GM12878 (cell line): ENCODE measurements around the gene SUGP2. TPM values are rescaled to one million over a fixed set of nuclear protein-coding genes. Genes with fewer than 3 reads are reported as not detected.

Source experiments
- ATAC-seq: fragments of 200-7000 bp; cut with Tn5 transposase; 3 replicates; pipeline ENCODE4 v1.9.1; 2020; ENCODE audit warnings: mild to moderate bottlenecking, moderate library complexity
- BruUV-seq: library from RNA; stranded (reverse); fragments of 400-500 nt; replicated peaks from 2 replicates; lab custom pipeline; 2021; lab: Mats Ljungman, UMichigan
- CTCF ChIA-PET: fragments of 300-600 bp; sonication (Branson Sonifier 250); formaldehyde crosslinking; extraction: SDS; loops from one replicate; lab custom pipeline; 2021; ENCODE audit warnings: inconsistent platforms; lab: Yijun Ruan, JAX
- POLR2A ChIA-PET: fragments of 350-600 bp; formaldehyde crosslinking; extraction: SDS; loops from one replicate; lab custom pipeline; 2021; ENCODE audit warnings: inconsistent platforms; lab: Charles Lee
- RAD21 ChIA-PET: fragments of 300-600 bp; sonication (Branson Sonifier 250); formaldehyde crosslinking; loops from one replicate; lab custom pipeline; 2023; ENCODE audit warnings: antibody characterized with exemption; ENCODE audit not compliant: unreplicated experiment; lab: Charles Lee
- SMC1A ChIA-PET: fragments of 300-600 bp; sonication (Branson Sonifier 250); formaldehyde crosslinking; loops from one replicate; lab custom pipeline; 2023; ENCODE audit not compliant: unreplicated experiment, uncharacterized antibody; lab: Charles Lee
- DNase-seq: peaks from one replicate; pipeline ENCODE4 v3.0.0-alpha.2; 2011; ENCODE audit warnings: low read depth, low spot score
- FAIRE-seq: peaks from 3 replicates; lab custom pipeline; 2011; peaks lifted over from hg19 to GRCh38; lab: Jason Lieb, UNC
- H2AFZ ChIP-seq: 2 replicates; pipeline ENCODE4 v1.6.0; 2011; ENCODE audit warnings: low read depth, low read length, control low read depth; ENCODE audit not compliant: control insufficient read depth
- H3K27ac ChIP-seq: 2 replicates; pipeline ENCODE4 v1.5.1; 2011; ENCODE audit warnings: control low read depth; ENCODE audit not compliant: control insufficient read depth, insufficient read depth
- H3K27me3 ChIP-seq, 2 experiments: replicated peaks in 1 of 2; 2 replicates each; pipeline versions ENCODE4 v1.6.0 to v1.6.1; 2011; ENCODE audit warnings: low read length in 1 of 2; ENCODE audit not compliant: control insufficient read depth in 2 of 2, insufficient read depth in 2 of 2
- H3K36me3 ChIP-seq, 2 experiments: 2 replicates each; pipeline ENCODE4 v1.5.1; 2011; ENCODE audit warnings: low read length in 1 of 2; ENCODE audit not compliant: control insufficient read depth in 2 of 2, insufficient read depth in 2 of 2
- H3K4me1 ChIP-seq: 2 replicates; pipeline ENCODE4 v1.6.1; 2011; ENCODE audit warnings: mild to moderate bottlenecking, low read length, moderate library complexity, mixed read lengths; ENCODE audit not compliant: control insufficient read depth, insufficient read depth
- H3K4me2 ChIP-seq: 2 replicates; pipeline ENCODE4 v1.6.0; 2011; ENCODE audit warnings: control low read depth; ENCODE audit not compliant: control insufficient read depth, insufficient read depth
- H3K4me3 ChIP-seq: fragments of 200-600 bp; sonication (generic); 2 replicates; pipeline ENCODE4 v1.5.1; 2016
- H3K79me2 ChIP-seq: 2 replicates; pipeline ENCODE4 v1.6.0; 2011; ENCODE audit warnings: low read length; ENCODE audit not compliant: control insufficient read depth, insufficient read depth
- H3K9ac ChIP-seq: 2 replicates; pipeline ENCODE4 v1.8.0; 2011; ENCODE audit warnings: low read length, control low read depth, mixed read lengths; ENCODE audit not compliant: control insufficient read depth, insufficient read depth
- H3K9me3 ChIP-seq: replicated peaks from 3 replicates; pipeline ENCODE4 v1.5.1; 2011; ENCODE audit warnings: mild to moderate bottlenecking, low read length; ENCODE audit not compliant: control insufficient read depth, insufficient read depth
- H4K20me1 ChIP-seq: 2 replicates; pipeline ENCODE4 v1.6.0; 2011; ENCODE audit not compliant: control insufficient read depth, insufficient read depth
- BACH1 ChIP-seq: fragments of 450-650 bp; IDR thresholded peaks from 2 replicates; pipeline ENCODE4 v1.6.1; 2017; ENCODE audit warnings: mild to moderate bottlenecking, borderline replicate concordance
- BCL11A ChIP-seq: IDR thresholded peaks from 2 replicates; pipeline ENCODE4 v1.6.1; 2011; ENCODE audit warnings: low read depth, low read length
- DPF2 ChIP-seq: fragments of 450-650 bp; IDR thresholded peaks from 2 replicates; pipeline ENCODE4 v1.6.1; 2017; ENCODE audit warnings: mild to moderate bottlenecking
- EED ChIP-seq: sonication (generic); IDR thresholded peaks from 2 replicates; pipeline ENCODE4 v1.6.1; 2016; ENCODE audit warnings: antibody characterized with exemption, low read depth
- ELK1 ChIP-seq: IDR thresholded peaks from 2 replicates; pipeline ENCODE4 v1.6.1; 2012; ENCODE audit warnings: low read depth, low read length, improper control_type of control experiment
- FOXK2 ChIP-seq: fragments of 450-650 bp; IDR thresholded peaks from 2 replicates; pipeline ENCODE4 v1.6.1; 2017; ENCODE audit warnings: mild to moderate bottlenecking, moderate library complexity
- GATAD2B ChIP-seq: fragments of 450-650 bp; conservative IDR thresholded peaks from 2 replicates; pipeline ENCODE4 v1.6.1; 2017; ENCODE audit warnings: low read depth, mild to moderate bottlenecking, moderate library complexity
- IKZF2 ChIP-seq, 2 experiments: fragments of 450-650 bp; IDR thresholded peaks; 2 replicates each; pipeline ENCODE4 v1.6.1; 2017; ENCODE audit warnings: mild to moderate bottlenecking in 2 of 2, moderate library complexity in 2 of 2
- IRF3 ChIP-seq: fragments of 450-650 bp; IDR thresholded peaks from 2 replicates; pipeline ENCODE4 v1.6.1; 2014; ENCODE audit warnings: mild to moderate bottlenecking
- MYB ChIP-seq: fragments of 150-350 bp; IDR thresholded peaks from 2 replicates; pipeline ENCODE4 v1.6.1; 2014; ENCODE audit warnings: mild to moderate bottlenecking, low read depth, low read length, borderline replicate concordance
- NFYA ChIP-seq: IDR thresholded peaks from 2 replicates; pipeline ENCODE4 v1.6.1; 2011; ENCODE audit warnings: low read depth, mild to moderate bottlenecking, low read length, improper control_type of control experiment, borderline replicate concordance
- NKRF ChIP-seq: fragments of 450-650 bp; conservative IDR thresholded peaks from 2 replicates; pipeline ENCODE4 v1.6.1; 2017; ENCODE audit warnings: mild to moderate bottlenecking, moderate library complexity
- POLR2AphosphoS5 ChIP-seq: IDR thresholded peaks from 2 replicates; pipeline ENCODE4 v1.6.1; 2011; ENCODE audit warnings: mild to moderate bottlenecking, low read length, inconsistent platforms
- RB1 ChIP-seq: fragments of 450-650 bp; formaldehyde crosslinking; IDR thresholded peaks from 2 replicates; pipeline ENCODE4 v1.6.1; 2017; ENCODE audit warnings: mild to moderate bottlenecking, borderline replicate concordance
- SIX5 ChIP-seq: IDR thresholded peaks from 2 replicates; pipeline ENCODE4 v1.6.1; 2011; ENCODE audit warnings: mild to moderate bottlenecking, low read depth, low read length, moderate library complexity; ENCODE audit not compliant: severe bottlenecking
- YBX1 ChIP-seq: fragments of 450-650 bp; IDR thresholded peaks from 2 replicates; pipeline ENCODE4 v1.6.1; 2016; ENCODE audit warnings: antibody characterized with exemption
- ZBTB4 ChIP-seq: fragments of 450-650 bp; formaldehyde crosslinking; IDR thresholded peaks from 2 replicates; pipeline ENCODE4 v1.4.0; 2022; ENCODE audit warnings: mild to moderate bottlenecking, moderate library complexity
- WGBS: methylation state at CpG from one replicate; pipeline ENCODE4 v1.1.6; 2016; ENCODE audit warnings: low lambda C conversion rate; ENCODE audit not compliant: insufficient replicate concordance, insufficient coverage; ENCODE audit errors: missing lambda C conversion rate; 5-methylcytosine and 5-hydroxymethylcytosine counted together
- in situ Hi-C: fragments of 300-500 bp; cut with MboI; formaldehyde crosslinking; loops from 9 replicates; pipeline ENCODE4 v1.14.3; 2018; ENCODE audit warnings: mixed read lengths
- intact Hi-C: fragments of 100-400 bp; cut with micrococcal nuclease; formaldehyde crosslinking; loops from one replicate; pipeline ENCODE4 v1.14.2; 2022; ENCODE audit not compliant: unreplicated experiment
- polyA plus RNA-seq, 11 experiments: library from polyadenylated mRNA; depleted of rRNA in 4 of 11; unstranded in 6 of 11; stranded (reverse) in 5 of 11; fragments of >200 nt; fragmentation: Nextera tagmentation in 4 of 11; fragmentation: Illumina TruSeq in 1 of 11; extraction: Ambion mirVana in 4 of 11; extraction: Trizol in 1 of 11; gene quantifications; 1 replicate in 1 of 11; 2 replicates in 10 of 11; pipeline versions ENCODE4 v1.2.1 to v1.2.3, GENCODE V29; 2011 to 2016; ENCODE audit warnings: inconsistent platforms in 2 of 11, missing spikeins in 2 of 11, low read depth in 1 of 11
- total RNA-seq, 4 experiments: library from RNA; depleted of rRNA in 3 of 4; stranded (reverse); fragments of >200 nt in 3 of 4; fragmentation: Illumina TruSeq in 1 of 4; extraction: Trizol in 1 of 4; gene quantifications; 2 replicates each; pipeline versions ENCODE4 v1.2.1 to v1.2.3, GENCODE V29; 2013 to 2021
- TF ChIP-seq, protein P1 (sequence below): IDR thresholded peaks from 2 replicates; pipeline ENCODE4 v1.6.1; 2011; ENCODE audit warnings: low read depth, low read length, improper control_type of control experiment, borderline replicate concordance

The SUGP2 gene
- total and polyA plus RNA-seq, 10 of the 15 experiments (the other 5 are each of a cell fraction or from before 2014, with no cell fraction given) = 15.0 to 120 (median 57.2) TPM

DNA sequence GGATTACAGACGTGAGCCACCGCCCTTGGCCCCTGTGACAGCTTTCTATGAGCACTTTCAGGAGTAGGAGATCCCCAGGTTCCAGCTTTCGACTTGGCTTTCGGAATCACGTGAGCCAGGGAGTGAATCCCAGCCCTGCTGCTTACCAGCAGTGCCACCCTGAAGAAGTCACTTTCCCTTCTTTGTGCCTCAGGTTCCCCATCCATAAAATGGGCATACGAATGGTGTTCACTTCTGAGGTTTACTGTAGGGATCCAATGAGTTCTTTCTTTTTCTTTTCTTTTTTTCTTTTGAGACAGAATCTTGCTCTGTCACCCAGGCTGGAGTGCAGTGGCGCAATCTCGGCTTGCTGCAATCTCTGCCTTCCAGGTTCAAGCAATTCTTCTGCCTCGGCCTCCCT is 88.0 kb downstream of the SUGP2 start:
- in situ Hi-C loops = no loop called here
- Histone ChIP-seq H3K27me3 (peaks cover 1 to 2% of the 10 kb centered on the region in 2 experiments; a peak in 3 of 4 replicates), H3K27ac (no peak overlapping the region), H2AFZ (no peak overlapping the region), H3K4me1 (peaks cover 14% of the 10 kb centered on the region), H3K36me3 (no peaks in the 10 kb centered on the region), H3K9ac (no peak overlapping the region), H3K9me3 (no peaks in the 10 kb centered on the region), H3K4me2 (no peak overlapping the region), H3K4me3 (no peak overlapping the region), H4K20me1 (no peaks in the 10 kb centered on the region), H3K79me2 (no peaks in the 10 kb centered on the region)
- FAIRE-seq (no peak), ATAC-seq (no peak), DNase-seq (no peak)
- BruUV-seq = no TSS peak
- RAD21 ChIA-PET = interaction anchor here (1.0 kb wide), 1 partner anchor 21 kb away, joined by 3 read pairs; no protein-coding TSS in a partner anchor
- SMC1A ChIA-PET = interaction anchor here (1.6 kb wide), 1 partner anchor 26 kb away, joined by 8 read pairs; the partner anchor contains the start of genes COPE and DDX49
- intact Hi-C loops = no loop called here
- WGBS = 80% methylated on average over 9 of the region's 9 CpGs
- CTCF ChIA-PET = no interaction called here
- POLR2A ChIA-PET = no interaction called here
- no peak for TF ChIP-seq DPF2
- no peak for TF ChIP-seq FOXK2
- TF ChIP-seq RB1 = no peak
- no peak for TF ChIP-seq IKZF2 (IDR thresholded peaks at IDR 0.05)
- TF ChIP-seq GATAD2B = no peak
- no peak for TF ChIP-seq EED
- TF ChIP-seq POLR2AphosphoS5 = no peak
- no peak for TF ChIP-seq BCL11A
- TF ChIP-seq MYB = no peak
- TF ChIP-seq YBX1 = no peak
- TF ChIP-seq ELK1 = no peak
- no peak for TF ChIP-seq BACH1
- TF ChIP-seq, protein P1, sequence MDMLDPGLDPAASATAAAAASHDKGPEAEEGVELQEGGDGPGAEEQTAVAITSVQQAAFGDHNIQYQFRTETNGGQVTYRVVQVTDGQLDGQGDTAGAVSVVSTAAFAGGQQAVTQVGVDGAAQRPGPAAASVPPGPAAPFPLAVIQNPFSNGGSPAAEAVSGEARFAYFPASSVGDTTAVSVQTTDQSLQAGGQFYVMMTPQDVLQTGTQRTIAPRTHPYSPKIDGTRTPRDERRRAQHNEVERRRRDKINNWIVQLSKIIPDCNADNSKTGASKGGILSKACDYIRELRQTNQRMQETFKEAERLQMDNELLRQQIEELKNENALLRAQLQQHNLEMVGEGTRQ = no peak
- TF ChIP-seq IRF3 = no peak
- TF ChIP-seq NFYA = no peak
- TF ChIP-seq SIX5 = no peak
- no peak for TF ChIP-seq NKRF
- TF ChIP-seq ZBTB4 (CRISPR knock-in tag) = no peak
